Hair follicle dermal papilla cell (primary cell): ENCODE data around the gene VPS33B. TPM values are rescaled to one million over a fixed set of nuclear protein-coding genes. Genes with fewer than 3 reads are reported as not detected.

Source experiments
- small RNA-seq: library from RNA; depleted of rRNA; stranded (forward); fragments of <200 nt; gene quantifications from one replicate; pipeline ENCODE3, GENCODE V24; 2012
- total RNA-seq: library from RNA; depleted of rRNA; stranded (reverse); fragments of >200 nt; gene quantifications from 2 replicates; pipeline ENCODE4 v1.2.3, GENCODE V29; 2012

Gene VPS33B
- 11.7 and 11.8 TPM in 2 replicates for total RNA-seq

DNA sequence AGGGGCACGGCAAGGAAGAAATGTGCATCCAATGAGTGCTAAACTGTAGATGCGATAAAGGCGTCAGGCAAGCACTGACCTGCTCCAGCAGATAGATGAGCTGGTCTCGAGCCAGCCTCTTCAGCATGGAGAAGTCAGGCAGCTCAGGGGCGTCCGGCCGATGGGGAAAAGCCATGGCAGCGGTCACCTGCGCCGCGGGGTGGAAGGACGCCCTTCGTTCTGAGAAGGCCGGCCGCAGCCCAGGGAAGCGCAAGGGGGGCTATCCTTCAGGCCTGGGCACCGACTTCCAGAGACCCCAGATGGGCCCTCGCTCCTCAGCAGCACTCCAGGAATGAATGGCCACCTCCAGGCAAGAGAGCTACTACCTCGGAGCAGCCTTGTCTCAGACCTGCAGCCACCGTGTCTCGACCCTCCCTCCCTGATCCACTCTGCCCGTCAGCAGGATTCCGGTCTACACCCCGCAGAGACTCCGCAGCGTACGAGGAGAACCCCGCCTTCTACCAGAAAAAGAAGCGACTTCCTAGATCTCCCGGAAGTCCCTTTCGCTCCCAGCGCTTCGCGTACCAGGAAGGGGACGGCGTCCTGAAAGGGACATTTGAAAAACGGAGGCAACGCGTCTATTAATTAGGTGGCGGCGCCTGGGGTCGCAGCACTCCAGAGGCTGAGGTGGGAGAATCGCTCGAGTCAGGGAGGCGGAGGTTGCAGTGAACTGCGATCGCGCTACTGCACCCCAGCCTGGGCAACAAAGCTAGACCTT, at the start of gene VPS33B:
Gene VPS33B (minus strand): TSS at position 520 of the 757 bp plus-strand sequence. CDS start 345 bp downstream, at position 175.

DNA sequence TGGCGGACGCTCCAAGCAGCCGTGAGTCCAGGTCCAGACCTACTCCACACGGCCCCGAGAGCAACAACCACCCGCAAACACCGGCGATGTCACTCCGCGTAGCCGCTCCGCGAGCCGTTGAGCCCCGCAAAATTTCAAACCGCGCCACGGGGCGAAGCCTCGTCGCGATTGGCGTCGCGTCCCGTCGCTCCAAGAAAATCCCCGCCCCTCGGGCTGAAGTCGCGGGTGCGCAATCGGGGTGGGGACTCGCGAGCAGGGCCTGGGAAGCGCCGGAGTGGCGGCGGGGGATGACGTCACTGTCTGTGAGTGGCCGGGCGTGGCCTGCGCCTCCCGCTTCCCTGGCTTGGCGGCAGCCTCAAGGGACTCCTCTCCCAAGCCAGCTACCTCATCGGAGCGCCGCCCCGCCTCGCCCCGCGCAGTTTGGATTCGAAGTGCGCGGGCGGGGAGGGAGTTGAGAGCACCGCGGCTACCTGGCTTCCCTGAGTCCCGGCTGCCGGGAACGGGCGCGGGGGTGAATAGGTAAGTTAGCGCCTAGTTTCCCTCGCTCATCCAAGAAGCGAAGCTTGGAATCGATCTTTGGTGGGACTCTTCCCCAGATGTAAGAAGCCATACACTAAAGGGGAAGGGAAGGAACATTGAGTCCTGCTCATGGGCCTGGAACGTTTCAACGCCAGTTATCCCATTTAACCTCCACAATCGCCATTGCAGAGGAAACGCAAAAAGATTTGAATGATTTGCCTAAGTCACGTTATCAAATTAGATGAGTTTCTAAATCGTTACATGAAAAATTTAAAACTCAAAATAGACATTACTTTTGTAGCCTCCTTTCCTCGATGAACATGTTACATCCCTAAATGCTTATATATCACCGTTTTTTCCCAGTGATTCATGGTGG, 27.7 kb downstream of the VPS33B start, which contains the start of gene PRC1:
Gene PRC1 (minus strand): TSS at position 119 of the 895 bp plus-strand sequence. CDS start 118 bp downstream, at position 1.

DNA sequence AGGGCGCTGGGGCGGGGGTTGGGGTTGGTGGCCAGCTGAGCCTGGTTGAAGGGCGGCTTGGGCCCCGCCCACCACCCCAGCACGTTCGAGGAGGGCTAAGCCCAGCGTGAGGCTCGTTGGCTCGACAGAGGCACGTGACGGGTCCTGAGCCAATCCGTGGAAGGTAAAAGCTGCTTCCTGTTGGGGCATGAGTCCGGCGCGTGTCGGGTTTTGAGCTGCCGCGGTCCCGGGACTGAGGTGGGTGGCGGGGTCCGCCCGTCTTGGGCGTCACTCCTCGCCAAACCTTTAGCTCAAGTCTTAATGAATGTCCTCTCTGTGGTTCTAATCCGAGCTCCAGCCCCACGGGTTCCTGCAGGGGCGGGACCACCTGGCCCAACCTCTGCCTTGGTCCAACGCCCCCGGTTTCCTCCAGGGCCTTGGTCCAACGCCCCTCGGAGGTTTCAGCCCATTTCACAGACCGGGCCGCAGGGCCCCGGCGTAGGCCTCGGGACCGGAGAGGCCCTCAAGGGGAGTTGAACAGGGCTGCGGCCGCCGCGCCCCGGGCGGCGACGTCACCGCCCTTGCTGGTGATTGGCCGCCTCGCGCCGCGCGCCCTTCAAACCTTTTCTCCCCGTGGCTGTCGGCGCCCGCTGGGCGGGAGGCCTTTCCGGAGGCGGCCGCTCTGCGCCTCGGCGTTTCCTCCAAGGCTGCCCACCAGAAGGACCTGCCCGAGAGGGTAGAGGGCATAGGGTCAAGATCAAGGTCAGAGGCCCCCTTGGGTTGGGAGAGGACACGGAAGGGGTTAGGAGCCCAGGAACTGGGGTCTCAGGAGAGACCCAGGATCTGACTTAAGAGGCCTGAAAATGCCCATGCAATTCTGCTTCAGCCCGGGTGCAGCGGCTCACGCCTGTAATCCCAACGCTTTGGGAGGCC, 67.4 kb downstream of the VPS33B start, which contains the start of gene RCCD1:
Gene RCCD1 (plus strand): TSS at position 173 of the 912 bp plus-strand sequence. CDS start 1,851 bp downstream, outside the sequence.

Small RNA genes within 50 kb of the gene (small RNA-seq; reads per million reads assigned to genes)
- not detected for gene RF00019

Other genes with a start within 250 kb of the VPS33B start
- 46.3 and 48.4 TPM in 2 replicates for gene FURIN, start 154.0 kb downstream of the VPS33B start, total RNA-seq
- gene FES, start 138.1 kb downstream of the VPS33B start, total RNA-seq = 11.7 and 16.0 TPM in 2 replicates
- gene MAN2A2, start 119.3 kb downstream of the VPS33B start, total RNA-seq = 12.5 and 23.0 TPM in 2 replicates
- 11.0 and 14.3 TPM in 2 replicates for gene HDDC3, start 90.0 kb downstream of the VPS33B start, total RNA-seq
- gene UNC45A, start 87.3 kb downstream of the VPS33B start, total RNA-seq = 78.1 and 79.5 TPM in 2 replicates
- gene RCCD1, start 67.7 kb downstream of the VPS33B start, total RNA-seq = 10.9 and 13.0 TPM in 2 replicates
- gene PRC1, start 28.1 kb downstream of the VPS33B start, total RNA-seq = 19.3 and 21.1 TPM in 2 replicates
- gene SV2B, start 77.7 kb upstream of the VPS33B start, total RNA-seq = not detected in 2 replicates